Amniotic epithelial cell (primary cell): ENCODE measurements around the gene CD163.
"Not testable (repeated sequence)": the region's sequence is repeated elsewhere in the genome, so short reads cannot be mapped to it uniquely, and the experiment has no call there.

Source experiments
- DNase-seq: peaks from one replicate; pipeline ENCODE4 v3.0.0-alpha.2; 2010; ENCODE audit warnings: low read depth

The CD163 gene

GRCh38 chr12:7503686-7504415 is at the start of gene CD163:
CD163 (minus strand) TSS chr12:7503777; CDS start chr12:7503690, 87 bp downstream.
- no peak for DNase-seq

DNA sequence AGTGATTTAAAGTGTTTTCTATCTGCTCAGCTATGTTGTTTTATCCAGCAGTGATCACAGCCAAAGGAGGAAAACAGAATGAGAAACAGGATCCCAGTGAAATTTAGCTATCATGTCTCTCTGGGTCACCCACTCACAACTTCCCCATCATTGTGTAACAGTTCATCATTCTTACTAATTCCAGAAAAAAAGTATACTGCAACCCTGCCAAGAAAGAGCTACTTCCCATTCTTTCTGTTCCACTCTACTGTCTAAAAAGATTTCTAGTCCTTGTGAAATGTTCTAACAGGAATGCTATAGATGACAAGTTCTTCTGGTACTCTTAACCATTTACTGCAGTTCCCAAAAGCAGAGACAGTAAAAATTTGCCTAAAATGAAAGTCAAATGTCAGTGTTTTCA is 39.2 kb upstream of the CD163 start:
- peak; percentile 32 for DNase-seq

DNA sequence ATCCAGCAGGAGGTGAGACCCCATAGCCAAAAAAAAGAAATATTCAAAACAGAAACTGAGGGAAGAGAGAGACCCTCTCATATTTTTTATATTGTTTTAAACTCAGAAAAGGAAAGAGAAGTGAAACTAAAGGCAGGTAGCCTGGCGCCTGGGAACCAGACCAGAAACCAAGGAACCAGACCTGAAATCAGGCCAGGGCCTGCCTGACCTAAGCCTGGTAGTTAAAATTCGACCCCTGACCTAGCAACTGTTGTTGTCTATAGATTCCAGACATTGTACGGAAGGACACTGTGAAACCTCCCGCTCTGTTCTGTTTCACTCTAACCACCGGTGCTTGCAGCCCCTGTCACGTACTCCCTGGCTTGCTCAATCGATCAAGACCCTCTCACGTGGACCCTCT is 38.5 kb upstream of the CD163 start:
- no peak for DNase-seq

DNA sequence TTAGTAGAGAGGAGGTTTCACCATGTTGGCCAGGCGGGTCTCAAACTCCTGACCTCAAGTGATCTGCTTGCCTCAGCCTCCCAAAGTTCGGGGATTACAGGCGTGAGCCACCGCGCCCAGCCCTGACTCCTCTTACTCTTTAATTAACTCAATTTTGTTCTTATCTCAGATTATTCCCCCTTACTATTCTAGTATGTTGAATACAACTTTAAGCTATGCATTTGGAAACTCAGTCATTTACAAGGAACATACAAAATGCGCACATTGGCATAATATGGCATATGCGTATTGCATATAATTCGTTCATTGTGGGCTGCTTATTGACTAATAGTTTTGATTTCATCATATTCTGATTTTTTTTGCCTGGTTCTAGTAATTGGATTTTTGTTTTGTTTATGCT is 10.8 kb upstream of the CD163 start:
- DNase-seq: no peak

DNA sequence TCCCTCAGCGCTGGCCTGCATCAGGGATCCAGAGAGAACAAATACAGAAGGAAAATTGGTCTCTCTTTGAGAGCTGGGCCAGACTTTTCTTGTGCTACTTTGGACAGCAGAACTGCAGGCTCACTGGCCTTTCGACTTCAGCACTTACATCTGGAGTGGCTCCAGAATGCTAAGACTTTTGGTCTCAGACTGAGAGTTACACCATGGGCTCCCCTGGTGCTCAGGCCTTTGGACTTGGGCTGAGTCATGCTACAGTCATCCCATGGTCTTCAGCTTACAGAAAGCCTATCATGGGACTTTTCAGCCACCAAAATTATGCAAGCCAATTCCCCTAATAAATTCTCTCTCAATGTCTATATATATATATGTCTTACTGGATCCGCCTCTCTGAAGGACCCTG is 9.0 kb upstream of the CD163 start:
- DNase-seq: peak; percentile 89

DNA sequence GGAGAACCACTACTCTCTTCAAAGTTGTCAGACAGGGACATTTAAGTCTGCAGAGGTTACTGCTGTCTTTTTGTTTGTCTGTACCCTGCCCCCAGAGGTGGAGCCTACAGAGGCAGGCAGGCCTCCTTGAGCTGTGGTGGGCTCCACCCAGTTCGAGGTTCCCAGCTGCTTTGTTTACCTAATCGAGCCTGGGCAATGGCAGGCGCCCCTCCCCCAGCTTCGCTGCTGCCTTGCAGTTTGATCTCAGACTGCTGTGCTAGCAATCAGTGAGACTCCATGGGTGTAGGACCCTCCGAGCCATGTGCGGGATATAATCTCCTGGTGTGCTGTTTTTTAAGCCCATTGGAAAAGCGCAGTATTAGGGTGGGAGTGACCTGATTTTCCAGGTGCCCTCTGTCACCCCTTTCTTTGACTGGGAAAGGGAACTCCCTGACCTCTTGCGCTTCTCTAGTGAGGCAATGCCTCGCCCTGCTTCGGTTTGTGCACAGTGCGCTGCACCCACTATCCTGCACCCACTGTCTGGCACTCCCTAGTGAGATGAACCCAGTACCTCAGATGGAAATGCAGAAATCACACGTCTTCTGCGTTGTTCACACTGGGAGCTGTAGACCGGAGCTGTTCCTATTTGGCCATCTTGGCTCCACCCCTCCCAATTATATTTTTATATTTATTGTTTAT is 6.4 kb upstream of the CD163 start:
- DNase-seq: not testable (repeated sequence)

GRCh38 chr12:7502612-7503011 is 965 bp downstream of the CD163 start:
- no peak for DNase-seq

DNA sequence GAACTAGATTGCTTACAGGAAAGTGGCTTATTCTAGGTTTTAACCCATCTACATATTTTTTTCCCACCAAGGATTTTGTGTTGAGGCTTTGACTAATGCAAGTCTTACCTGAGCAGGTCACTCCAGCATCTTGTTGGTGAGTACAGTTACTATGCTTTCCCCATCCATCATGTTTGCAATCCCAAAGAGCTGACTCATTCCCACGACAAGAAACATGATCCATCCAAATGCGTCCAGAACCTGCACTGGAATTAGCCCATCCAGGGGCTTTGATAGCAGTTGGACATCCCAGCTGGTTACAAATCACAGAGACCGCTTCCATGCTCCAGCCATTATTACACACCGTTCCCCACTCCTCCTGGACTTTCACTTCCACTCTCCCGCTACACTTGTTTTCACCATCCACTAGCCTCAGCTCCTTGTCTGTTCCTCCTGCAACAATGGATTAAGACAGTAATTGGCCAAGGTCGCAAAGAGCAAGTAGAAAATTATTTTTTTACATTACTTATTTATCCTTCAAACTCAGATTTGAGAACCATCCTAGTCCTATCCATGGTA is 2.5 kb downstream of the CD163 start:
- peak; percentile 12 for DNase-seq

GRCh38 chr12:7499636-7500035 is 3.9 kb downstream of the CD163 start:
- no peak for DNase-seq

- DNase-seq: peak; percentile 68
Measured at GRCh38 chr12:7498809-7499208, 4.8 kb downstream of the CD163 start.

GRCh38 chr12:7497661-7498060 is 5.9 kb downstream of the CD163 start:
- DNase-seq: no peak

DNA sequence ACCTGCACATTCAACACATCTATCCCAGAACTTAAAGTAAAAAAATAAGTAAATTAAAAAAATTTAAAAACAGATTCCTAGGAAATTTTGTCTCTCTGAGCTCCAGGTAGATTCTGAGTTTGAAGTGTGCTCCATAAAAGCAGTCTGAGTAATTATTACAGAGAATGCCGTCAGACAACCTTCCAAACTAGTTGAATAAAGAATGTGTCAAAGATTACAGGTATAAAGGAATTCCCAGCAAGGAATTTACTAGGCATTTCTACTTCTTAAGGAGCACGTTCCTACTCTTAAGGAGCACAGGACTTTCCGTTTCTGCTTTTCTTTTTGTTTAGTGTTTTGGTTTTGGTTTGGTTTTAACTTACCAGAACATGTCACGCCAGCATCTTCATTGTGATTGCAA is 7.1 kb downstream of the CD163 start:
- no peak for DNase-seq

- DNase-seq: no peak
Measured at GRCh38 chr12:7495136-7495535, 8.4 kb downstream of the CD163 start.

DNA sequence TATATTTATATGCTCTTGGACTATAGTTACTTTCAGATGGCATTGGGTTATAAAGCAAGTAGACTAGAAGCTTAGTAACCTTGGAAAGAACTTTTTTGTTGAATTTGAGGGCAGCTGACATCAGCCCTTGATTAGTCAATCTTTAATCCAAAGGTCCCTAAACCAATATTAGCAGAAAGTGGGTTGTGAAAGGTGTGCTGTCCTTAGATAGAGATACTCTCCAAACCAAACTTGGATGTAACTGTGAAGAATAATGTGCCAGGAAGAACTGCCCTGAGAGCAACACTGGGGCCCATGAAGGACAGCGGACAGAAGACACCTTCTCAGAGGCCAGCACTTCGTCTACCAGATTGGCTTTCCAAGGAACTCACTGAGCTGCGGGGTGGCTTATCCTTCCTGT is 10.6 kb downstream of the CD163 start:
- DNase-seq: no peak

GRCh38 chr12:7486512-7486911 is 17.1 kb downstream of the CD163 start:
- DNase-seq: no peak

DNA sequence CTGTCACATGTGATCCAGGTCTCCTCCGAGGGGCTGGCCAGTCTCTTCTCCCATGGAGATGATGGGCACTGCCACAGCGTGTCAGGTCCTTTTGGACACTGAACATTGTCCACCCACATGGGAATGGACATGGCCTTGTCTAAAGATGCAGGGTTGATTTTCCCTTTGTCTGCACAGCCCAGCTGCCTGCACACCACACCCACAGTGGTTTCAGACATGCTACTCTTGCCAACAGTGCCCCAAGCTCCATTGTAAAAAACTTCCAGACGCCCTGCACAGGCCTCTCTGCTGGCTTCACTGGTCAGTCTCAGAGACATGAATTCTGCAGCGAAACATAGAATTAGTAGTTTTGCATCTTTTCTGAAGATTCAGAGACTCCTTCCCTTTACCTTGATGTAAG is 18.5 kb downstream of the CD163 start:
- no peak for DNase-seq

DNA sequence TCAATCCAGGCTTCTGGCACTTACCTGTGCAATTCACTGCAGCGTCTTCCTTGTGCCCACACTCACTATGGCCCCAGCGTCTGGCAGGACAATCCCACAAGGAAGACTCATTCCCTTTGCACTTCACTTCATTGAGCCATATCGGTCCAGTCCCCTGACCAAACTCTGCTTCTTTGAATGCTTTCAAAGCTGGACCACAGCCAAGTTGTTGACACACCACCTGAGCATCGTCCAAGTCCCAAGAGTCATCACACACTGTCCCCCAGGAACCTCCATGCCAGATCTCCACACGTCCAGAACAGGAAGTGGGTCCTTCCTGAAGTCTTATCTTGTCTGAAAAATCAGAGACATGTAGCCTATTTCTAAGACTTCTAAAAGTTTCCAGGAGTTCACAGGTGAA is 20.2 kb downstream of the CD163 start:
- no peak for DNase-seq

DNA sequence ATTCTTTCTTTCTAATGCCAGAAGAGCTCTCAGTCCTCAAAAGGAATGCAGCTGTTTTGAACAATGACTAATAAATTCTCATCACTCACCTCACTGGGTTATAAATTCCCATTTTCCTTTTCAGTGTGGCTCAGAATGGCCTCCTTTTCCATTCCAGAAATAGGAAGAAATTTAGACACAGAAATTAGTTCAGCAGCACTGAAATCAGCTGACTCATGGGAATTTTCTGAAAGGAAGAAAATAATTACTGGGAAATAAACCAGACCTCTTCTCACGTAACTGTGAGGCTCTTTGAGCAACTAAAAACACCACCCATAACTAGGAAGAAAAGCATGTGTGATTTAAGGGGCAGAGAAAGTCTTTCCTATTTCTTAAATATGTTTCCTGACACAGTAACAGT is 23.8 kb downstream of the CD163 start:
- peak; percentile 0 for DNase-seq

- DNase-seq: no peak
Measured at GRCh38 chr12:7472060-7472459, 31.5 kb downstream of the CD163 start.

DNA sequence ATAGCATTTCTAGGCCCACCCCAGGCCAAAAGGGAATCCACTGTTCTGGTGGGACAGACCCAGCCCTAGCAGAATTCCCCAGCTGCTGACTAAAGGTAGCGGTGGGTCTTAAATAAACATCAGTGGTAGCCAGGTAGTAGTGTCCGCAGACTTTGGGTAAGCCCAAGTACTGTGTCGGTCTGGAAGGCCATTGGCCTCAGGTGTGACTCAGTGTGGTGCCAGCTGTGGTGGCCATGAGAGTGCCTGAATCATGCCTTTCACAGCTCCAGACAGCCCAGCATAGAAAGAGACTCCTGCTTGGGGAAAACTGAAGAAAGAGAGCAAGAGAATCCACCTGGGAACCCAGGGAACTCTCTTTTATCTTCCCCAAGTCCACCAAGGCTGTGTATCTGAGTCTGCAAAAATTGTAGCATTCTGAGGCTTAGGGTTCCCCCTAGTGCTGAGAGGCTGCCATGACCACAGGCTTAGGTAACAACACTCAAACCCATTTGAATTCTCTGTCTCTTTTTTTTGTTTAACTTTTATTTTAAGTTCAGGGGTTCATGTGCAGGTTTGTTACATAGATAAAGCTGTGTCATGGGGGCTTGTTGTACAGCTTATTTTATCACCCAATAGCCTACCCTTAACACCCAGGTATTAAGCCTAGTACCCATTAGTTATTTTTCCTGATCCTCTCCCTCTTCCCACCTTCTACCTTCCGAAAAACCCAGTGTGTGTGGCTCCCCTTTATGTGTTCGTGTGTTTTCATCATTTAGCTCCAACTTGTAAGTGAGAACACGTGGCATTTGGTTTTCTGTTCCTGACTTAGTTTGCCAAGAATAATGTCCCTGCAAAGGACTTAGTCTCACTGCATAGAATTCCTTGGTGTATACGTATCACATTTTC is 43.0 kb downstream of the CD163 start:
- peak; percentile 39 for DNase-seq

GRCh38 chr12:7459973-7460372 is 43.6 kb downstream of the CD163 start:
- DNase-seq: no peak

DNA sequence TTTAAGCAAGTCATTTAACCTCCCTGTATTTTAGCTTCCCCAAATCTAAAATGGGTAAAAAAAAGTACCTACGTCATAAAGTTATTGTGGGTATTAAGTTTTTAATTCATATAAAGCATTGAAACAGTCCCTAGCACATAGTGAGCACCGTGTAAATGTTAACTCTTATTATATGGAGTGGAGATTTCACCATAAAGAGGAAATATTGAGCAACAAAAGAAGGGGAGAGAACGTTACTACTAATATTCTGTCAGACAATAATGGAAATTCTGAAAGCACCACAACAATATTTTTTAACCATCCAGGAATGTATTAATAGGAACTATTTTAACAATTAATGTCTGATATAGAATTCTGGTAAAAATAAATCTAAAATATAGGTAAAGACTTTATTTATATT is 51.8 kb downstream of the CD163 start:
- no peak for DNase-seq

DNA sequence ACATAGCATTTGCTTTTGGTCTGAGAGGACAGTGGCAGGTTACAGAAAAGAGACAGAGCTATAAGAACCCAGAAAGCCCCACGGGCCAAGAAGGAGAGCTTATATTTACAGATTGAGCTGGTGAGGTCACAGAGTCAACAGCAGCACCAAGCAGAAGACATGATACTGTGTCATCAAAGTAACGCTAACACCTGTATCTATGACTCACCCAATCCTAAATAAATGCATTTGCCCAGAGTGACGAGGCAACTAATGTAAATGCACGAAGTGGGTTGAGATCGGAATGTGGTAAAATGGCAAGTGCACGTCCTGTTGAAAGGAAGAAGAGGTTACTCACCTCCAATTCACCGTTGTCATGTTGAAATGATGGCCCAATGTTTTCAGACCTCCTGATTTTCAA is 52.9 kb downstream of the CD163 start:
- DNase-seq: no peak
